WERI-Rb-1 (cell line): Measurements from ENCODE around the gene NDST4.

Experiments used
- DNase-seq: peaks from one replicate; pipeline ENCODE4 v3.0.0-alpha.2; 2020
- H3K27ac ChIP-seq: fragments of 250-450 bp; sonication (Bioruptor Pico); 2 replicates; pipeline ENCODE4 v1.5.1; 2020; ENCODE audit warnings: mild to moderate bottlenecking, moderate library complexity
- H3K27me3 ChIP-seq: fragments of 250-450 bp; sonication (Bioruptor Pico); 2 replicates; pipeline ENCODE4 v1.5.1; 2021; ENCODE audit warnings: mild to moderate bottlenecking, low read depth, moderate library complexity; ENCODE audit not compliant: insufficient read depth, severe bottlenecking
- H3K36me3 ChIP-seq: fragments of 250-450 bp; sonication (Bioruptor Pico); 2 replicates; pipeline ENCODE4 v1.5.1; 2020; ENCODE audit warnings: mild to moderate bottlenecking, moderate library complexity
- H3K4me3 ChIP-seq: 2 replicates; pipeline ENCODE4 v1.5.1; 2011; ENCODE audit warnings: low read depth, mild to moderate bottlenecking, control low read depth, low read length
- H3K9me3 ChIP-seq: fragments of 250-450 bp; sonication (Bioruptor Pico); 2 replicates; pipeline ENCODE4 v1.5.1; 2021; ENCODE audit warnings: mild to moderate bottlenecking, moderate library complexity; ENCODE audit not compliant: severe bottlenecking
- CTCF ChIP-seq: IDR thresholded peaks from 2 replicates; pipeline ENCODE4 v1.5.1; 2011; ENCODE audit warnings: low read depth, mild to moderate bottlenecking, control low read depth, inconsistent platforms, low read length

Gene NDST4

GRCh38 chr4:114782415-114783214 lies 330.8 kb downstream of the NDST4 start:
- Histone ChIP-seq H3K27ac (no peak overlapping the region), H3K27me3 (no peaks in the 10 kb centered on the region), H3K36me3 (no peaks in the 10 kb centered on the region), H3K4me3 (no peak overlapping the region), H3K9me3 (no peaks in the 10 kb centered on the region)
- TF ChIP-seq CTCF: no peak
- DNase-seq: no peak

- Histone ChIP-seq H3K36me3 (no peaks in the 10 kb centered on the region), H3K27ac (no peak overlapping the region), H3K4me3 (no peak overlapping the region), H3K27me3 (no peaks in the 10 kb centered on the region), H3K9me3 (no peaks in the 10 kb centered on the region)
- TF ChIP-seq CTCF: peak; percentile 54
- peak; percentile 49 for DNase-seq
Measured at GRCh38 chr4:114780205-114780604, 333.2 kb downstream of the NDST4 start.
